Breast epithelium (tissue), 4 donors: ENCODE data around the gene BRINP3. TPM values are rescaled to one million over a fixed set of nuclear protein-coding genes. Genes with fewer than 3 reads are reported as not detected.

ENCODE experiments used
- DNase-seq, 2 donors: peaks; one replicate each; pipeline ENCODE4 v3.0.0-alpha.2; 2019; ENCODE audit warnings: low spot score in 2 of 2
- H3K27ac ChIP-seq, 2 donors: fragments of 200-600 bp; sonication (generic) in 1 of 2; one replicate each; pipeline ENCODE4 v1.5.1; 2016 to 2019; ENCODE audit warnings: mild to moderate bottlenecking in 1 of 2
- H3K27me3 ChIP-seq, 2 donors: fragments of 200-600 bp; sonication (generic) in 1 of 2; one replicate each; pipeline versions ENCODE4 v1.5.1 to v1.6.0; 2017 to 2019; ENCODE audit warnings: control low read depth in 1 of 2, mild to moderate bottlenecking in 1 of 2
- H3K36me3 ChIP-seq: fragments of 200-600 bp; one replicate; pipeline ENCODE4 v1.5.1; 2019
- H3K4me1 ChIP-seq, 2 donors: fragments of 200-600 bp; sonication (generic); one replicate each; pipeline ENCODE4 v1.5.1; 2016 to 2019; ENCODE audit warnings: control low read depth in 1 of 2
- H3K4me3 ChIP-seq, 3 donors: fragments of 200-600 bp; sonication (generic); 1 replicate in 2 of 3; 2 replicates in 1 of 3; pipeline ENCODE4 v1.5.1; 2016 to 2019; ENCODE audit warnings: mild to moderate bottlenecking in 3 of 3, moderate library complexity in 2 of 3
- H3K9me3 ChIP-seq, 2 donors: fragments of 200-600 bp; sonication (generic) in 1 of 2; one replicate each; pipeline ENCODE4 v1.5.1; 2016 to 2019; ENCODE audit warnings: control low read depth in 1 of 2
- CTCF ChIP-seq, 3 donors: fragments of 450-650 bp; IDR thresholded peaks; one replicate each; pipeline ENCODE4 v1.5.1; 2016 to 2017; ENCODE audit warnings: antibody characterized with exemption in 3 of 3, mild to moderate bottlenecking in 3 of 3, moderate library complexity in 3 of 3
- POLR2A ChIP-seq: fragments of 450-650 bp; IDR thresholded peaks from one replicate; pipeline ENCODE4 v1.6.1; 2016; ENCODE audit warnings: antibody characterized with exemption, mild to moderate bottlenecking, moderate library complexity
- POLR2AphosphoS5 ChIP-seq, 3 donors: sonication (generic); formaldehyde crosslinking; IDR thresholded peaks; one replicate each; pipeline ENCODE4 v1.6.1; 2017; ENCODE audit warnings: antibody characterized with exemption in 3 of 3
- intact Hi-C: fragments of 100-400 bp; cut with DNase I; formaldehyde crosslinking; loops from one replicate; pipeline ENCODE4 v1.15.1; 2023; ENCODE audit warnings: low total_unique reads
- total RNA-seq, 3 donors: library from RNA; depleted of rRNA; stranded (reverse); fragments of >200 nt; gene quantifications; one replicate each; pipeline ENCODE4 v1.1.0, GENCODE V29; 2016

BRINP3 gene
- total RNA-seq, 3 donors from 2014 or later, result 0.29 to 3.6 TPM; not detected in 1

DNA sequence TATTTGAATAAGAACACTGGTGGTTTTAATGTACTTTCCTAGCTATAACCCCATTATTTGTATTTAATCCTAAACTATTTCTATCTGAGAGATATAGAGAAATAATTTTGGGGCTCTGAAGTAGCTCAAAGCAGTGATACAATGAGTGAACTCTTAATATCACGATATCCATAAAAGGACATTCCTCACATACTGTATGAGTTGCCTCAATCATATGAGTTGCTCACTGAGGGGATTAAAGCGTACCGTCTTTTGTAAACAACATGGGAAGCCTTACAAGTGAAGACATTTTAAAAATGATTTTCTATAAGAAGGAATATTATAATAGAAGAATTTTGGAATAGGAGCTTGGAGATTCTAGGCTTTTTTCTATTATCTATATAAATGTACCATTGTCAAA is 21.5 kb downstream of the BRINP3 start:
- Histone ChIP-seq H3K4me1 (no peaks in the 10 kb centered on the region), H3K9me3 (no peaks in the 10 kb centered on the region), H3K36me3 (no peaks in the 10 kb centered on the region), H3K27ac (no peak overlapping the region), H3K4me3 (no peak overlapping the region), H3K27me3 (peaks cover 0 to 3% of the 10 kb centered on the region in 2 donors)
- intact Hi-C loops, result no loop called here
- no peak for TF ChIP-seq POLR2AphosphoS5 (IDR thresholded peaks at IDR 0.05)
- no peak for TF ChIP-seq CTCF (IDR thresholded peaks at IDR 0.05)
- no peak for TF ChIP-seq POLR2A
- DNase-seq, result no peak

DNA sequence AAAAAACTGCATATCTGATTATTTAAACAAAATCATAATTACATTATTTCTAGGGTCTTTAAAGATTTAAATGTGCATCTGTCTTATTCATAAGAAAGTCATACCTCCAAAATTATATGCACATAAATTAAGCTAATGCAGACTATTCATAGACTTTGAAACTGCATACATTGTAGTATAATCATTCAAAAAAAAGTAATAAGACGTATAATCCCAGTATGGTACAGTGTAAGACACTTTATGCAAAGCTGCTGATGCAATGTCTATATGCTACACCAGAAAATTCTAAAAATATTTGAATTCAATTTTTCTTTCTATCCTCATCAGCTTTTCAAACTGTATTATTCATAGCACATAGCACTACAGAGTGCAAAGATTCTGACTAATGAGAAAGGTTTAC is 22.0 kb downstream of the BRINP3 start:
- no peak for DNase-seq
- Histone ChIP-seq H3K4me3 (no peak overlapping the region), H3K27ac (no peak overlapping the region), H3K4me1 (no peaks in the 10 kb centered on the region), H3K36me3 (no peaks in the 10 kb centered on the region), H3K27me3 (peaks cover 0 to 3% of the 10 kb centered on the region in 2 donors), H3K9me3 (no peaks in the 10 kb centered on the region)
- TF ChIP-seq CTCF (IDR thresholded peaks at IDR 0.05) (no peak), POLR2AphosphoS5 (IDR thresholded peaks at IDR 0.05) (no peak)
- intact Hi-C loops, result no loop called here

DNA sequence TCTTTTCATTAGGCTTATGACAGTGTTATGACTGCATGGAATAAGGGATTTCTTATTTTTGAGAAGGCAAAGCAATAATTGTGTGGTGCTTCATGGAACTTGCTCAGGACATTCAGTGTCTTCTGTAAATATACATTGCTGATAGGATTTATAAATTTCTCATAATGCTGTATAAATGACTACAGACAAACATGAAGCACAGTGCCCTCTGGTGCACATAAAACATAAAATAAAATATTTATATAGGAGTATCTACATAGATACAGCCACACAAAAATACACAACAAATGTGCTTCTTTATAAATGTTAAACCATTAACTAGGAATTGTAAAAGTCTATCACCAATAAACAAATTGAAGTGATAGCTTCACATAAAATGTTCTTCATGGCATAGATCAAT is 24.1 kb downstream of the BRINP3 start:
- Histone ChIP-seq H3K27me3 (peaks cover 0 to 3% of the 10 kb centered on the region in 2 donors), H3K4me1 (no peaks in the 10 kb centered on the region), H3K4me3 (no peak overlapping the region), H3K9me3 (no peaks in the 10 kb centered on the region), H3K27ac (no peak overlapping the region), H3K36me3 (no peaks in the 10 kb centered on the region)
- DNase-seq, result no peak
- intact Hi-C loops, result loop anchor here (5.0 kb wide), 1 partner anchor 81 kb away; no protein-coding TSS in a partner anchor
- TF ChIP-seq POLR2AphosphoS5 (IDR thresholded peaks at IDR 0.05) (no peak), POLR2A (no peak), CTCF (IDR thresholded peaks at IDR 0.05) (no peak)

GRCh38 chr1:190452272-190452848 is 25.3 kb downstream of the BRINP3 start:
- no peaks in the 10 kb centered on the region for H3K4me1 ChIP-seq
- TF ChIP-seq POLR2A (no peak), CTCF (IDR thresholded peaks at IDR 0.05) (no peak), POLR2AphosphoS5 (IDR thresholded peaks at IDR 0.05) (no peak)
- intact Hi-C loops, result loop anchor here (5.0 kb wide), 1 partner anchor 80 kb away; no protein-coding TSS in a partner anchor
- no peak for DNase-seq
- H3K27ac ChIP-seq, result no peak overlapping the region
- H3K36me3 ChIP-seq, result no peaks in the 10 kb centered on the region
- no peak overlapping the region for H3K4me3 ChIP-seq
- peaks cover 0 to 3% of the 10 kb centered on the region in 2 donors for H3K27me3 ChIP-seq
- no peaks in the 10 kb centered on the region for H3K9me3 ChIP-seq

GRCh38 chr1:190444464-190444863 is 33.2 kb downstream of the BRINP3 start:
- no peaks in the 10 kb centered on the region for H3K4me1 ChIP-seq
- intact Hi-C loops, result no loop called here
- TF ChIP-seq POLR2AphosphoS5 (IDR thresholded peaks at IDR 0.05) (no peak), POLR2A (no peak), CTCF (IDR thresholded peaks at IDR 0.05) (no peak)

More at GRCh38 chr1:190444464-190444863, 33.2 kb downstream of the BRINP3 start:
- Histone ChIP-seq H3K27ac (no peak overlapping the region), H3K9me3 (no peaks in the 10 kb centered on the region), H3K4me3 (no peak overlapping the region), H3K27me3 (no peaks in the 10 kb centered on the region), H3K36me3 (no peaks in the 10 kb centered on the region)
- no peak for DNase-seq
